ENCODE results near the gene HES4.
"Not testable (repeated sequence)": the region's sequence is repeated elsewhere in the genome, so short reads cannot be mapped to it uniquely, and the experiment has no call there.

HES4 gene

DNA sequence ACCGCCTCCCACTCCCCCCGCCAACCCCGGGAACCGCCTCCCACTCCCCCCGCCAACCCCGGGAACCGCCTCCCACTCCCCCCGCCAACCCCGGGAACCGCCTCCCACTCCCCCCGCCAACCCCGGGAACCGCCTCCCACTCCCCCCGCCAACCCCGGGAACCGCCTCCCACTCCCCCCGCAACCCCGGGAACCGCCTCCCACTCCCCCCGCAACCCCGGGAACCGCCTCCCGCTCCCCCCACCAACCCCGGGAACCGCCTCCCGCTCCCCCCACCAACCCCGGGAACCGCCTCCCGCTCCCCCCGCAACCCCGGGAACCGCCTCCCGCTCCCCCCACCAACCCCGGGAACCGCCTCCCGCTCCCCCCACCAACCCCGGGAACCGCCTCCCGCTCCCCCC, 23.1 kb downstream of the HES4 start:
- not testable (repeated sequence) for DNase-seq

DNA sequence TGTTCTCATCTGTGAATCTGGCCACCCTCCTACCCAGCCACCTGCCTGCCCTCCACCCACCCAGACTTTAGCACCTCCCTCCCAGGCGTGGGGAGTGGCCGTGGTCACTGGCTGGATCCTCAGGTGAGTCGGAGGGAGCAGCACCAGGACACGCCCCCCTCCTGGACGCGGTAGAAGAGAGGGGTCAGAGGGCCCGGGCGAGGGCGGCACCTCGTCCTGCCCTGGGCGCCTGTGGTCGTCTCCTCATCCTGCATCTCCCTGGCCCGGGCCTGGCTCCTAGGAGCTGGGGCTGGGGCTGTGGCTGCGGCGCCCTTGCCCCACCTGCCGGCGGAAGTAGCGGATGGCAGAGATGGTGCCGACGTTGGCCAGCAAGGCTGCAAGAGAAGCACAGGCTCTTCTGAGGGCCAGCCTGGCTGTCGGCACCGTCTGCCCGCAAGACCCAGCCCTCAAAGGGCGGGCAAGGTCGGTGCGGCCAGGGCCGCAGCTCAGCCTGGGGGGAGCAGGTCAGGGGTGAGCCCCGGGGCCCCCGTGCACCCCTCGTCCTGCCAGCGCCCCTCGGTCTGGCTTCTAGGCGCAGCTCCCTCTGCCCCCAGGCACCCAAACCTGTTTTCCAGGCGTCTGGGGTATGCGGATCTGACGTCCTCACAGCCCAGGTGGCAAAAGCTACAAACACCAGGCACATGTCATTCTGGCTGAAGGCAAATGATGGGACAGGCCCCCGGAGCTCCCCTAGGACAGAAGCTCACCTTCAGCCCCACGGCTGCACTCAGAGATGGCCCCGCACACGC, 23.8 kb downstream of the HES4 start:
- peak; percentile 74 for DNase-seq

DNA sequence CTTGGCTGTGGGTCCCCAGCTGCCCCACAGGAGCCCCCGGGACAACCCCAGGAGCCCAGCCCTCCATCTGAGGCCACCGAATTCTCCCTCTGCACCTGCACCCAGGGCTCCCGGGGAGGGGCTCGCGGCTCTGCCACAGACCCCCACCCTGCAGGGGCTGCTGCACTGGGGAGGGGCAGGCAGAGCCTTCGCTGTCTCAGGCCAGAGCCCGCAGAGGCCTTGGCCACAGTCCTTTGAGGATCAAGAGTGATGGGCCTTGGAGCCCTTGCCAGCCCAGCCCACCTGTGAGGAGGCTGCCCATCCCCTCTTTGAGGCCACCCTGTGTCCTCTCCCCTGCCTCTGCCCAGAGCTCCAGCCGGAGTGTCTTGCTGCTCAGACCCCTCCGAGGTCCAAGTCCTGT, 24.5 kb downstream of the HES4 start:
- no peak for DNase-seq

DNA sequence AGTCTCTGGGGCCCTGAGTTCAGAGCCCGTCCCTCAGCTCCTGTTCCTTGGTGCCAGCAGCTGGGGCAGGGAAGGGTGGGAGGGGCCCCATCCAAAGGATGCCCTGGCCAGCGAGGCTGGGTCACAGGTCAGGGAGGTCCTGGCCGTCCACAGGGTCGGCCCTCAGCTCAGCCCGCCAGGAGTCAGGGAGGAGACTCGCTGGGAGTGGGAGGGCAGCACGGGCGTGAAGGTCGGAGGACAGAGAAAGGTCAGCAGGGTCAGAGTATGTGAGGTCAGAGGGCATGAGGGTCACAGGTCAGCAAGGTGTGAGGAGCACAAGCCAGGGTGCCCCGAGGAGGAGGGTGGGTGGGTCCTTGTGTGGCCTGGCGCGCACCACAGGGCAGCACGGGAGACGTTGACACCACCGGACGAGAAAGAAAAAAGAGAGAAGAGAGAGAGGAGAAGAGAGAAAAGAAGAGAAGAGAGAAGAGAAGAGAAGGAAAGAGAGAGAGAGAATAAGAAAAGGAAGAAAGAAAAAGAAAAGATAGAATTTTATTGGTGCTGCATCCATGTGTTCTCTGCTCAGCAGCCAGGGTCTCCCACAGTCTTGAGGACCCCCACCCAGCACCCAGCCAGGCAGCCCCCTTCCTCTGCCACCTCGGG, 25.1 kb downstream of the HES4 start:
- DNase-seq, result no peak

DNA sequence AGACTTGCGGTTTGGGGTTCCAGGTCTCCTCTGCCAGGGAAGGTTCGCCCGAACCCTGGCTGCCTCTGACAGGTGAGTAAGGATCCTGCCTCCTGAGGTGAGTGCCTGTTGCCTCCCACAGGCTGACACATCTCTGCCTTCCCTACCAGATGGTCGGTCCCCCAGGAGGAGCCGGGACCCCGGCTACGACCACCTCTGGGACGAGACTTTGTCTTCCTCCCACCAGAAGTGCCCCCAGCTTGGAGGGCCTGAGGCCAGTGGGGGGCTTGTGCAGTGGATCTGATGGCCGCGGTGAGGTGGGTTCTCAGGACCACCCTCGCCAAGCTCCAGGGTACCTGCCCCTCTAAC, 25.6 kb downstream of the HES4 start:
- no peak for DNase-seq

DNA sequence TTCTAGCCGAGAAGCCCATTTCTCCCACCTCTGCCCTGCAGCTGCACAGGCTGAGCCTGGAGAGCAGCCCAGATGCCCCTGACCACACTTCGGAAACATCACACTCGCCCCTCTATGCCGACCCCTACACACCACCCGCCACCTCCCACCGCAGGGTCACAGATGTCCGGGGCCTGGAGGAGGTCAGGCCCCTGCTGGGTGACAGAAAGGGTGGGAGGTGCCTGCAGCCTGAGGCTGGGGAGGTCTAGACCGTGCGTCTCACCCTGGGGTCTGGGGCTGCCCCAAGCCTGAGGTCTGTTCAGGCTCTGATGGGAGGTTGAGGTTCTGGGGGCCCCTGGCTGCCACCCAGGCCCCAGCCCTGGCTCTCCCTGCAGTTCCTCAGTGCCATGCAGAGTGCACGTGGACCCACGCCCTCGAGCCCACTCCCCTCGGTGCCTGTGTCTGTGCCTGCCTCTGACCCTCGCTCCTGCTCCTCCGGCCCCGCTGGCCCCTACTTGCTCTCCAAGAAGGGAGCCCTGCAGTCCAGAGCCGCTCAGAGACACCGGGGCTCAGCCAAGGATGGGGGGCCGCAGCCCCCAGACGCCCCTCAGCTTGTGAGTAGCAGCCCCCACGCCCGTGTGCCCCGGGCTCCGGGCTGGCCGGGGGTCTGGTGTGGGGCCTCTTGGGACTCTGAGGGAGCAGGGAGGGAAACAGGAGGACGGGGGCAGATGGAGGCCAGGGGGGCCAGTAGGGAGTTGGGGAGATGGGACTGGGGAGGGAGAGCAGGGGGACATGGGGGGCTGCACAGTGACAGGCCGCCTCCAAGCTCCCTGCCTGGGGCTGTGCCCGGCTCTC, 26.2 kb downstream of the HES4 start:
- DNase-seq, result no peak

DNA sequence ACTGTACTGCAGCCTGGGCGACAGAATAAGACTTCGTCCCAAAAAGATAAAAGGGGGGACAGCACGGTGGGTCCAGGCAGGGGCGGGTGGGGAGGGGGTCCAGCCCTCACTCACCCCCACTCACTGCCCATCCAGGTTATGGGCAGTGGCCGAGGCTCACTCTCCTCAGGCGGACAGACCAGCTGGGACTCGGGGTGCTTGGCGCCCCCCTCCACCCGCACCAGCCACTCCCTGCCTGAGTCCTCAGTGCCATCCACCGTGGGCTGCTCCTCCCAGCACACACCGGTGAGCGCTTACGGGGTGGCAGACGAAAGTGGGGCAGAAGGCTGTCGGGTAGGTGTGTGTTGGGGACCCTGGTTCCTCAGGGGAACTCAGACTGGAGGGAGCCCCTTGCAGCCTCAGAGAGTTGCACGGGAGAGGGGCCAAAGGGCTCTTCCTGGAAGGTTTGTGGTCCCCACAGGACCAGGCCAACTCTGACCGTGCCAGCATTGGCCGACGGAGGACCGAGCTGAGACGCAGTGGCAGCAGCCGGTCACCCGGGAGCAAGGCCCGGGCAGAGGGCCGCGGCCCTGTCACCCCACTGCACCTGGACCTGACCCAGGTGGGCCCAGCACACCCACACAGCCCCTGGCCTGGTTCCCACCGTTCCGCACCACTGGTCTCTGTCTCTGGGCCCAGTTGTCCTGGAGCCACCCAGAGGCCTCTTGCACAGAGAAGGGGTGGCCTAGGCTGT, 27.0 kb downstream of the HES4 start:
- no peak for DNase-seq

DNA sequence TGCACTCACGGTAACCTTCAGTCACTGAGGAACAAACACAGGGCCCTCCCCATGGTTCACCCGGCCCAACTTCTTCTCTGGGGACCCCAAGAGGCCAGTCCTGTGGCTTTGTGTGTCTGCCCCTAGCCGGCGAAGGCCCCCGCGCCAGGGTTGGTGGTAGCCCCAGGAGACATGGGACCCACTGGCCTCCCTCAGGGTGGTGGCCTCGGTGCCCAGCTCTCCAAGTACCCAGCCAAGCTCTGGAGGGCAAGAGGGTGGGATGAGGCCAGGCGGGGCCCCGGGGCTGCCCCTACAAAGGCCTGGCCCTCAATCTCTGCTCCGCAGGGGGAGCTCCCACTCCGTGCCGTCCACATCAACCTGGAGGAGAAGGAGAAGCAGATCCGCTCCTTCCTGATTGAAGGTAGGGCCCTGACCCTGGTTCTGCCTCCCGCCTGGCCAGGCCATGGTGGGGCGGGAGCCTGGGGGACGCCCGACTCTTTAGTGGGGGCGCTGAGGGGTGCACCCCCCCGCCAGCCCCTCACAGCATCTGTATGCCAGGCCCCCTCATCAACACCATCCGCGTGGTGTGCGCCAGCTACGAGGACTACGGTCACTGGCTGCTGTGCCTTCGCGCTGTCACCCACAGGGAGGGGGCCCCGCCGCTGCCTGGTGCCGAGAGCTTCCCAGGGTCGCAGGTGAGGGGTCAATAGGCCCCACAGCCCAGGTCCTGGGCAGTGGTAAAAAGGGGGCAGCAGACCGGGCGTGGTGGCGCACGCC, 28.0 kb downstream of the HES4 start:
- no peak for DNase-seq

DNA sequence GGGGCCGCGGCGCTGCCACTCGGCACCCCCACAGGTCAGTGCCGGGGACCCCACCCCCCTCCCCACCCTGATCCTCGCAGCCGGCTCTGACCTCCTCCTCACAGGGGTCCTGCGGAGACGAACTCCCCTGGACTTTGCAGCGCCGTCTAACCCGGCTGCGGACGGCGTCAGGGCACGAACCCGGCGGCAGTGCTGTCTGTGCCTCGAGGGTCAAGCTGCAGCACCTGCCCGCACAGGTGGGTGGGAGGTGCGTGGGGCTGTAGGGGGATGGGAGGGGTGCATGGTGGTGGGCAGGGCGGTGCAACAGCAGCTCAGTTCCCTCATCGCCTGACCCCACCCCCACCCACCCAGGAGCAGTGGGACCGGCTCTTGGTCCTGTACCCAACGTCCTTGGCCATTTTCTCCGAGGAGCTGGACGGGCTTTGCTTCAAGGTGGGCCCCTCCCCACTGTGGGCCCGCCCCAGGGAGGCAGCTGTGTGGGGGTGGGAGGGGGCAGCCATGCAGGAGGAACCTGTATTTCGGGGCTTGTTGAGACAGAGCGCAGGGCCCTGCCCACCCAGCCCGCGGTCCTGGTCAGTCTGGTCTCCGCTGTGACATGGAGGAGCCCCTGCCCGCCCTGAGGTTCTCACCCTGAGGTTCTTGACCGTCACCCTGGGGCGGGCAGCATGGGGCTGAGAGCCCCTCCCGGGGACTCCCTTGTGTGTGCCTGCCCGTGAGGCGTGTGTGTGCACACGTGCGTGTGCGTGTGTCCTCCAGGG, 28.7 kb downstream of the HES4 start:
- no peak for DNase-seq

DNA sequence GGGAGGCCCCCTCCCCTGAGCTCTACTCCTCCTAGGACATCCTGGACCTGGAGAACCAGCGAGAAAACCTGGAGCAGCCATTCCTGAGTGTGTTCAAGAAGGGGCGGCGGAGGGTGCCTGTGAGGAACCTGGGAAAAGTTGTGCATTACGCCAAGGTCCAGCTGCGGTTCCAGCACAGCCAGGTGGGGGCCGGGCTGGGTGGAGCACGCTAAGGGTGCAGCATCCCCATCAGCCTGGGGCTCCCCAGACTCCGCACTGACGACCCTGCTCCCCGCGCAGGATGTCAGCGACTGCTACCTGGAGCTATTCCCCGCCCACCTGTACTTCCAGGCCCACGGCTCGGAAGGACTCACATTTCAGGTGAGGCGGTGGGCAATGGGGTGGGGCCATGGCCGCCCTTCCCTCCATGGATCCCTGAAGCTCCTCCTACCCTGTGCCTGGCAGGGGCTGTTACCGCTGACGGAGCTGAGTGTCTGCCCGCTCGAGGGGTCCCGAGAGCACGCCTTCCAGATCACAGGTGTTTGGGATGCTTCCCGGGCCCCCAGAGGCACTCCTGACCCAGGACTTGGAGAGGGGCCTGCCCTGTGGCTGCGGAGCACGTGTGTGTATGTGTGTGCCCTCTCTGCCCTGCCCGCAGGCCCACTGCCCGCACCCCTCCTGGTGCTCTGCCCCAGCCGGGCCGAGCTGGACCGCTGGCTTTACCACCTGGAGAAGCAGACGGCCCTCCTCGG, 29.5 kb downstream of the HES4 start:
- no peak for DNase-seq

DNA sequence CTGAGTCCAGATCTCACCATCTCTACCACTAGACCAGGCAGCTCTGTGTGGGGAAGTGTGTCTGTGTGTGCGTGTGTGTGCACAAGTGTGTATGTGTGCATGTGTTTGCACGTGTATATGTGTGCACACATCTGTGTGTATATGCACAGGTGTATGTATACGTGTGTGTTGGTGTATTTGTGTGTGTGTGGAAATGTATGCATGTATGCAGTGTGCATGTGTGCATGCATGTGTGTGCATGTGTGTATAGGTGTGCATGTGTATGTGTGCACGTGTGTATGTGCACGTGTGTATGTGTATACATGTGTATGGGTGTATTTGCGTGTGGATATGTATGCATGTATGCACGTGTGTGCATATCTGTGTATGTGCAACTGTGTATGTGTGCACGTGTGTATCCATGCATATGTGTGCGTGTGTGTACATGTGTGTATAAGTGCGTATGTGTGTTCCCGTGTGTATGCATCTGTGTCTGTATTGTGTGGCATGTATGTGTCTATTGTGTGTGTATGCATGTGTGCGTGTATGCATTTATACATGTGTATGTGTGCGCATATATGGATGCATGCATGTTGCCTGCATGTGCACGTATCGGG, 30.5 kb downstream of the HES4 start:
- DNase-seq, result no peak

DNA sequence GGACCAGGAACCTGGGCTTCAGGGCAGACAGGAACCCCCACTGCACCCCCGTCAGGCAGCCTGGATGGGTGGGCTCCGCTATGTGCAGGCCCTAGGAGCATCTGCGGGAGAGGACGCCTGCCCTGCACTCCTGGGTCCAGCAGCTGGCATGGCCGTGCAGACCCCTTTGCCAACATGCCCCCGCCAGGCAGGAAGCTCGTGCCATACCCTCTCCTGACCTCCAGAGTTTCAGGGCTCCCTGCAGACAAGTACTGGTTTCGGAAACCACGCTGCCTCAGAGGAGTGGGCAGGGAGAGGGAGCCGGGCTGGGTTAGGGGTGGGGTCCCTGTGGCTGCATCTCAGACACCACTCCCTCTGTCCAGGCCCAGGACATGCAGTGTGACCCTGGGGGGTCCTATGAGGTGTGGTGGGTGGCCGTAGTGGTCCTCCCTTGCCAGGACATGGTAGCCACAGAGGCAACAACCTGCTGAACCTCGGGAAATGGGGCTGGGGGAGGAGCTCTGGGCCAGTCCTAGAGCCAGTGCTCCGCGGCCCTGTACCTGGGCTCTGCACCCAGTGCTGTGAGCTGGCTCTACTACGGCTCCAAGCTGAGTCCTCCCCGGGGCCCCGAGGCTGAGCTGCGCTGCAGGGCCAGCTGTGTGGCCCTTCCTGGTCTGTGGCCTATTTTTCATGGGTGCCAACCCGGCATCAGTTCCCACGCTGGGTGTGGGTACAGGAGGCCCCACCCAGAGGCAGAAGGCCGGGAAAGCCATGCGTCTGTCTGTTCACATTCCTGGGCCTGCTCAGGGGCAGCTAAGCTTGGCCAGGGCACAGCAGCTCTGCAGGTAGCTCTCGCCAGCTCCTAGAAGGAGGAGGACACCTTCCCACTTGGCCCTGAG, 32.2 kb downstream of the HES4 start:
- DNase-seq, result no peak

DNA sequence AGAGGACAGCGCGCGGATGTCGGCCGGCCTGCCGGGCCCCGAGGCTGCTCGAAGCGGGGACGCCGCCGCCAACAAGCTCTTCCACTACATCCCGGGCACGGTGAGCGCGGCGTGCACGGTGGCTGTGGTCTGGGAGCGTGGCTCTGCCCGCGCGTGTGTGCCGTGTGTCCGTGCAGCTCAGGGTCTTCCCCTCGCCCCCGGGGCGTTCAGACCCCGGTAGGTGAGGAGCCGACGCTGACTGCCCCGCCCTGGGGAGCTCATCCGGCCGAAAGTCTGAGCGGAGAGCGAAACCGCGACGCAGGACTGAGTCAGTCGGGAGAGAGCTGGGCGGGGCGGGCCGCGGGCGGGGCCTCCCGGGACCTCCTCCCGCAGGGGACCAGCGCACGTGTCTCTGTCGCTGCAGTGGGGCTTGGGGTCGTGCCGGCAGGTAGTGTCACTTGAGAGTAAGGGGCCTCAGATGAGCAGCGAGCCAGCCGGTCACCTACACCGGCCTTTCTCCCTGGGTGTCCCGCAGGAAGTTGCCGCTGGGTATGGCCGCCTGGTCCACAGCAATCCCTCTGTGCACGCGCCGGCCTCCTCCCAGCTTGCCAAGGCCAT, 33.1 kb downstream of the HES4 start:
- peak; percentile 69 for DNase-seq

DNA sequence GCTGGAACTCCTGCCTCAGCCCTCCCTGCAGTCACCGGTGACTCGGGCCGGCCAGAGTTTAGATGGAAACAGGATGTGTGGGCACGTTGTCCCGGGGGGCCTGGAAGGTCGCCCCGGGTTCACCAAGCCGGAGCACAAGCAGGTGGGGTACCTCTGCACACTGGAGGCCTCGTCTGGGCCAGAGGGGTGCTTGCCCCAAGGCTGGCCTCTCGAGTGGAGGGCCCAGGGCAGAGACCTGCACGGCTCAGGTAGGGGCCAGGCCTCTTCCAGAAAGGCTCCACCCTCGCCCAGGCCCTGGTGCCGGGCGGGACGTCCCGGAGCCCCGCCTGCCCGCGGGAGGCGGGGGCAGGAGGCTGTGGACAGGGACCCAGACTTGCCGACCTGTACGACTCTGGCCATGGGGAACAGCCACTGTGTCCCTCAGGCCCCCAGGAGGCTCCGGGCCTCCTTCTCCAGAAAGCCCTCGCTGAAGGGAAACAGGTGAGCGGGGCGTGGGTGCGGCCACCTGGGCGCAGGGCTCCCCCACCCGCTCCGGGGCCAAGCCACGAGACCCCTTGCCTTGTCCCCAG, 33.7 kb downstream of the HES4 start, which contains the start of gene PLEKHN1:
Gene PLEKHN1 (plus strand): TSS at position 348 of the 569 bp plus-strand sequence. CDS start 50 bp downstream, at position 398.
- DNase-seq, result no peak

DNA sequence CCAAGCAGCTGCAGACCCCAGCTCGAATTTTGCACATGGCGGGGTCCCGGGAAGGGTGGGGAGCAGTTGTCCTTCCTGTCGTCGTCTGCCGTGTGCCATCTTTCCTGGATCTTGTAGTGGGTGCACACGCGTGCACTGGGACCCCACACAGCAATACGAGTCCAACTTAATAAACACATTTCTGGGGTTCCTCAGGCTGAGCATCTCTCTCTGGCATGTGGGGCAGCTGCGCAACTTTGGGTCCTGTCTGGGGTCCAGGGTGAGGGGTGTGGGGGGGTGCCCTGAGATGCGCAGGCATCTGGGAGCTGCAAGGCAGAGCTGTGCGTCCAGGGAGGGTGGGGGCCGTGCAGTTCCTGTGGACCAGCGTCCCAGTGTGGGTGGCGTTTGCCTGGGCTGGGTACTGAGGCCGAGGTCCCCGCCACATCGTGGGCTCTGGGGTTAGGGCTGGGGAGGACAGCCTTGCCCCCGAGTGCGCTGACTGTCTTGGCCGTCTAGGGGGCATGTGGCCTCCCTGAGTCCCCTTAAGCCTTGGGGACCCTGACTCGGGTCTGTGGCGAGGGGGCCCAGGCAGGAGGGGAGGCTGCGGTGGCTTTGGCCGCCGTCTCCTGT, 34.3 kb downstream of the HES4 start:
- DNase-seq, result no peak

DNA sequence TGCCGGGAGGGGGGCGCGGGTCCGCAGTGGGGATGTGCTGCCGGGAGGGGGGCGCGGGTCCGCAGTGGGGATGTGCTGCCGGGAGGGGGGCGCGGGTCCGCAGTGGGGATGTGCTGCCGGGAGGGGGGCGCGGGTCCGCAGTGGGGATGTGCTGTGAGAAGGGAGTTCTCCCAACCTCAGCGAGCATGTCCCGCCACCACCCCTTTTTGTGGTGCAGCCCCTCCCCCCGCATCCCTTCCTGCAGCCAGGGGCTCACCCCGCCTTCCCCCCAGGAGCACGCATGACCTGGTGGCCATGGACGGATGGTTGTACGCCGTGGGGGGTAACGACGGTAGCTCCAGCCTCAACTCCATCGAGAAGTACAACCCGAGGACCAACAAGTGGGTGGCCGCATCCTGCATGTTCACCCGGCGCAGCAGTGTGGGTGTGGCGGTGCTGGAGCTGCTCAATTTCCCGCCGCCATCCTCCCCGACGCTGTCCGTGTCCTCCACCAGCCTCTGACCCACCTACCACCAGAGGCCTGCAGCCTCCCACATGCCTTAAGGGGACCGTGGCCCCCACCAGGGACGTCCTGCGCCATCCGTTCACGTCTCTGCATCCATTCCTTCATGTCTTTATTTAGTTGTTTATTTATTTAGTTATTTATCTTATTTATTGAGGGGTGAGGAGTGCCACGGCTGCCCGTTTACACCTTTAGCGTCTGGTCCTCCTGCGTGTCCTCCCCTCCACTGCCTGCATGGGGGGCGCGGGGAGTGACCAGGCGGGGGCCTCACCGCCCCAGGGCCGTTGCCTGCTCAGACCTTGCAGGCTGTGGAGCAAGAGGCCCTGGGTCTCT, 35.0 kb downstream of the HES4 start:
- no peak for DNase-seq

Measured in CD4-positive, alpha-beta T cell treated with Interleukin-15 for 1 hour (primary cell).